Stimulated activated CD8-positive, alpha-beta memory T cell treated with anti-CD3 and anti-CD28 coated beads, Interleukin-2, amount 100 ng/mL, for 1 hour (primary cell): ENCODE data around the gene TMEM225B.
"Not testable (repeated sequence)": the region's sequence is repeated elsewhere in the genome, so short reads cannot be mapped to it uniquely, and the experiment has no call there.

Source experiments
- DNase-seq, 2 donors: peaks; one replicate each; pipeline ENCODE4 v3.0.0-alpha.2; 2020; ENCODE audit warnings: low read depth in 2 of 2

TMEM225B gene, protein sequence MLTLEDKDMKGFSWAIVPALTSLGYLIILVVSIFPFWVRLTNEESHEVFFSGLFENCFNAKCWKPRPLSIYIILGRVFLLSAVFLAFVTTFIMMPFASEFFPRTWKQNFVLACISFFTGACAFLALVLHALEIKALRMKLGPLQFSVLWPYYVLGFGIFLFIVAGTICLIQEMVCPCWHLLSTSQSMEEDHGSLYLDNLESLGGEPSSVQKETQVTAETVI

DNA sequence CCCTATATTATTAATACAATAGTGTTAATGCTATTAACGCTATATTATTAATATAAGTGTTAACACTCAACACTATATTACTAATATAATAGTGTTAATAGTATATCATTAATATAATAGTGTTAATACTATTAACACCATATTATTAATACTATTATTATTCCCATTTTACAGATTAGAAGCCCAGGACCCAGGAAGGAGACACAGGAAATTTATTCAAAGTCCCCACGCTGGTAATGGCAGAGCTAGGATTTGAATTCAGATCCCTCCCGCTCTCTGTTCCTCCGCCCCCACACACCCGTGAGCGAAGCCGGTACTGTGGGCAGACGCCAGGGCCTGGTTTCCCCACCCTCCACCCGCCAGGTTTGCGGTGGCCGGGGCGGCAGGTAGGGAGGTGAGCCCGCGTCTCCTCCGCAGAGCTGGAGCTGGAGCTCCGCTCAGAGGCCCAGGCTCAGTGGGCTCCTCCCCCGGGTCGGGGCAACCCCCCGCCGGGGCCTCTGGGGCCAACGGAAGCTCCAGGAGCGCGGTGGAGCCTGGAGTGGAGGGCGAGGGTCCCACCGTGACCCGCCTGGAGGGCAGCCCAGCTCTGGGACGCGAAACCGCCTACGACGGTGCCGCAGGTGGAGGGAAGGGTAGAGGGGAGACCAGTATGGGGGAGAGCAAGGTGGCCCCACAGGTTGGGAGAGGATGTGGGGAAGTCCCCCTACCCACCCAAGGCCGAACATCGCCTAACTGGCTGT, at the start of gene TMEM225B:
TSS of gene TMEM225B (plus strand) at position 506 of the 740 bp plus-strand sequence. CDS start 6,122 bp downstream, outside the sequence.
- DNase-seq = no peak

DNA sequence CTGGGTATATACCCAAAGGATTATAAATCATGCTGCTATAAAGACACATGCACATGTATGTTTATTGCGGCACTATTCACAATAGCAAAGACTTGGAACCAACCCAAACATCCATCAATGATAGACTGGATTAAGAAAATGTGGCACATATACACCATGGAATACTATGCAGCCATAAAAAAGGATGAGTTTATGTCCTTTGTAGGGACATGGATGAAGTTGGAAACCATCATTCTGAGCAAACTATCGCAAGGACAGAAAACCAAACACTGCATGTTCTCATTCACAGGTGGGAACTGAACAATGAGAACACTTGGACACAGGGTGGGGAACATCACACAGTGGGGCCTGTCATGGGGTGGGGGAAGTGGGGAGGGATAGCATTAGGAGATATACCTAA, 48.5 kb upstream of the TMEM225B start:
- DNase-seq = not testable (repeated sequence)

DNA sequence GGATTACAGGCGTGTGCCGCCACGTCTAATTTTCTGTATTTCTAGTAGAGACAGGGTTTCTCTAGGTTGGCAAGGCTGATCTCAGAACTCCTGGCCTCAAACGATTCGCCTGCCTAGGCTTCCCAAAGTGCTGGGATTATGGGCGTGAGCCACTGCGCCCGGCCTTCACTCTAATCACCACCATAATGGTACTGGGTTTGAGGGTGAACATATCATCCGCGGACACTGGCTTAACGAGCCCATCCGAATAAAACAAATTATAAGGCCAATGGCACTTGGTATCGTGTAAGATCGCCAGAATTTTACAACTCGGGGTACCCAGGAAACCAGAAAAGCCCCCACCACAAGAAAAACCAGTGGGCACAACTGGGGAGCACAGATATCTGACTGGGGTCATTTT, 46.7 kb upstream of the TMEM225B start:
- DNase-seq = no peak

DNA sequence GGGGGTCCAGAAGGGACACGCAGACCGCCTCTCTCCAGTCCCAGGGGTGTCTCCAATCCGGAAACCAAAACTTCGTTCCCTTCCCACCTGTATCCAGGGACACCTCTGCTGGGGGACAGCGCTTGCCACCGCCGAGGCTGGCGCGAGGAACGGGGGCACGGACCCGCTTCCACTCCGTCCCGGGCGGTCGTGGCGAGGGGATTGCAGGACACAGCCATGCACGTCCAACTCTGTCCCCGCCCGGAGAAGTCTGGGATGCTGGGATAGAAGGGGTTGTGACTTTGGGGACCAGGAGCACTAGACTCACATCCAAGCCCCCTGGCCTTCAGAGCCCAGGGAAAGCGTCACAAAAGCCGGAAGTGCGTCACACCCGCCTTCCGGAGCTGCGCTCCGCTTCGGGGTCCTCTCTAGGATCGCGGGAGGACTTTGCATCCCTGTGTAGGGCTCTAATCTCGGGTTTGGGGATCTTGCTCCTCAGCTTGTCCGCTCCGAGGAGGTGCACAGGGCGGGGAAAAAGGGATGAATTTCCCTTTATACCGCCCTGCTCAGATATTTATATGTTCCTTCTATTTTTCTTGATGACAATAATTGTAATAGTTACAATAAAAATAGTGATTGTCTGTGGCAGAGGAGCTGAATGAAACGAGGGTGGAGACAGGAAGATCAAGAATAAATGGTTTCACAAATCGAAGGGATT, 46.2 kb upstream of the TMEM225B start, which contains the start of gene FAM200A:
TSS of gene FAM200A (minus strand) at position 348 of the 697 bp plus-strand sequence. CDS start 3,707 bp downstream, outside the sequence.
- peak; percentile 71 to 75 for DNase-seq

DNA sequence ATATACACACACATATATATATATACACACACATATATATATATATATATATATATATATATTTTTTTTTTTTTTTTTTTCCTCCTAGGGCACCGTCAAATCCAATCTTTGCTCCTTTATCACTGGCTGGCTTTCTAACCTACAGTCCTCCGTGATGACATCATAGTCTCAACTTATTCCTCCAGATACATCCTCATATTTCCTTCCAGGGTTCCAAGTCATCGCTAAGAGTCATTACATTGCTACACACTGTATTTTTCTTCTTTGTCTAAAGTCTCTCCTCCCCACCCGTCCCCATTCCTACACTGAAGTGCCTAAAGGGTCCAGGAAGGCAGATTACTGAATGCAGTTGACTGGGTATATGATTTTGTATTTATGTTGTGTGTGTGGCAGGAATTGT, 45.0 kb upstream of the TMEM225B start:
- DNase-seq = no peak

DNA sequence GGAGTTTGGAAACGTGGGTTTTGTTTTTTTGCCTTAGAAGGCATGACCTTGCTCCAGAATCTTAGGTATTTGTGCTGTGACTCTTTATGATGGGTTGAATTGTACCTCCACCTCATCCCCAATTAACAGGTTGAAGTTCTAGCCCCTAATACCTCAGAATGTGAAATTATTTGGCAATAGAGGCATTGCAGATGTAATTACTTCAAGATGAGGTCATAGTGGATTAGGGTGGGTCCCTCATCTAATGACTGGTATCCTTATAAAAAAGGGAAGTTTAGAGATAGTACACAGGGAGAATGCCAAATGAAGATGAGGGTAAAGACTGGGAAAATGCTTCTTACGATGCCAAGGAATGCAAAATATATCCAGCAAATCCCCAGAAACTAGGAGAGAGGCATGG, 43.1 kb upstream of the TMEM225B start:
- no peak for DNase-seq

DNA sequence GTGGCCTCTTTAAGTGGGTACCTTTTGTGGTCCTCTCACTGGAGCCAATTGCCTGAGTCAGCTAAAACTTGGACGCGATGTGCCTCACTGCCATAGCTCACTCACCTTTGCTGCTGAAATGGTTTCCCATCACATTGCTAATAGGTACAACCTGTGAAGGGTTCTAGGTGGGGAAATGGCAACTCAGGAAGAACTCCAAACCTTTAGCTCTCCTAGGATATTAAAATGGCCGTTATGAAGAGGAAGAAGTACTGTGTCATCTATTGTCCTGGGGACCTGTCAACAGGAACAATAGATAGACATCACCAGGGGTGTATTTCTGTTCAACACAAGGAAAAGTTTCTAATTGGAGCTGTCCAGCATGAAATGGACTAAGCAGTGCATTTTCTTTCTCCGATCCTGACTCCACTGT, 40.9 kb upstream of the TMEM225B start:
- no peak for DNase-seq

DNA sequence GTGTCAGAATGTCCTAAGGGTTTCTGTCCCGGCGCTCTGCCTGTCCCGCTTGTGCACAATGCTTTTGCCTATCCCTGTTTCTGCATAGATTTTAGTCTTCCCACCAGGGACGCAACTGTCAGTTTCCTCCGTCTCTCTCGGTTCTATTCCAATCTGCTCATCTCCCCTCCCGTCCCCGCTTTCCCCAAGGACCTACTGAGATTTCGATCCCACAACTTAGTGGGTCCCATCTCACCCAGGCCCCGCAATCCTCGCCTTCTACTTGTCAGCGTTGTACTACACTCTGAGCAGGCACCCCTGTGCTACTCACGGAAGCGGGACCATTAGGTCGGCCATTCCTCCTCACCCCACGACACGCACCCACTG, 40.1 kb upstream of the TMEM225B start:
- no peak for DNase-seq

DNA sequence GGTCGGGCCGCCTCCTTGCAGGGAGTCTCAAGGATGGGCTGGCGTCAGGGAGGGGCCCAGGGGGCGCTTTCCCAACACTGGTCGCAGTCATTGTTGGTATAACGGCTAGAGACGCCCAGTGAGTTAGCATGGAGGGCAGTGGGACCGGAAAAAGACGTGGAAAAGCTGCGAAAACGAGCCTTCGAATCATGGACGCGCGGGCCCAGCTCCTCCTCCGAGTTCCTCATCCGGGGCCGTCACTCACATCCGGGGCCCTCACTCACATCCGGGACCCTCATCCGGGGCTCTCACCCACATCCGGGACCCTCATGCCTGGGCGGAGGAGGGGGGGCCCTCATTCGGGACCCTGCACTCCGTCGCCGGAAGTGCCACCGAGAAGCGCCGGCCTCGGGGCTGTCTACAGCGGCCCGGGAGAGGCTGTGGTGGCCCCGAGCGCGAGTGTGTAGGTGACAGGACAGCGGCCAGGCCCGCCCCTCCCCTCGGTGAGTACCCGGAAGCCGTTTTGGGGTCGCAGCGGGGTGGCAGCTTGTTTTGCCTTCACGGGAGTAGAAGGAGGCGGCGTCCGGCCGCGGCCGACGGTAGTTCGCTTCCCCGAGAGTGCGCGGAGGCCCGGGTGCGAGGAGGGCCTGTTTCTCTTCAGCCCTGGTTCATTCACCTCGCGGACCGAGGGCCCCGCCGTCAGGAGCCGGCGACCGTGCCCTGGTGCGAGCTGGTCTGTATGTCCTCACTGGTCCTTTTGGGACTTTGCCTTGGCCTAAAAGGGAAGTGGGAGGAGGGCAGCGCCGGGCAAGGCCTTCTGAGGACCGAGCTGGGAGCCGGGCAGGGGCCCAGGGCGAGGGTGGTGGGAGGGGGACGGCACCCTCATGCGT, 39.5 kb upstream of the TMEM225B start, which contains the start of gene ZNF655:
TSS of gene ZNF655 (plus strand) at position 337 of the 869 bp plus-strand sequence. CDS start 1,918 bp downstream, outside the sequence.
- peak; percentile 83 to 89 for DNase-seq

DNA sequence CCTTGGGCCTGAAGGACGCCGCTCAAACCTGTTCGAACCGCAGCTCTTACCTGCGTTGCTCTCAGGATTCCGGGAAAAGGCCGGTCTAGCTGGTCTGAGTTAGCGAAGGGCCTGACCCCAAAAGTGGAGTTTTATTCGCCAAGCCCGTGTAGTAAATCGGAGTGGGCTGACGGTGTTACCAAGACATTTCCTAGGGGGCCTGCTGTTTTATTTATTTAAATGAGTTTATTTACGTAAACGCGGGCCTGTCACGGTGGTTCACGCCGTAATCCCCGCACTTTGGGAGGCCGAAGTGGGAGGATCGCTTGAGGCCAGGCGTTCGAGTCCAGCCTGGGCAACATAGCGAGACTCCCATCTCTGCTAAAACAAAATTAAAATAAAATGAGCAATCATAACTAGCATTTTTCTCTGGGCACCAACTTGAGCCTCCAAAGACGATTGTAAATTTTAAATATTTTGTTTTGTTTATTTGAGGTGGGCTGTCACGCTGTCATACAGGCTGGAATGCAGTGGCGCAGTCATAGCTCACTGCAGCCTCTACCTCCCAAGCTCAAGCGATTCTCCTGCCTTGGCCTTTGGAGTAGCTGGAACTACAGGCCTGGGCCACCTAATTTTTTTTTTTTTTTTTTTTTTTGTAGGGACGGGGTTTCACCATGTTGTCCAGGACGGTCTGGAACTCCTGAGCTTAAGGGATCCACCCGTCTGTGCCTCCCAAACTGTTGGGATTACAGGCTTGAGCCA, 38.7 kb upstream of the TMEM225B start:
- DNase-seq = no peak

DNA sequence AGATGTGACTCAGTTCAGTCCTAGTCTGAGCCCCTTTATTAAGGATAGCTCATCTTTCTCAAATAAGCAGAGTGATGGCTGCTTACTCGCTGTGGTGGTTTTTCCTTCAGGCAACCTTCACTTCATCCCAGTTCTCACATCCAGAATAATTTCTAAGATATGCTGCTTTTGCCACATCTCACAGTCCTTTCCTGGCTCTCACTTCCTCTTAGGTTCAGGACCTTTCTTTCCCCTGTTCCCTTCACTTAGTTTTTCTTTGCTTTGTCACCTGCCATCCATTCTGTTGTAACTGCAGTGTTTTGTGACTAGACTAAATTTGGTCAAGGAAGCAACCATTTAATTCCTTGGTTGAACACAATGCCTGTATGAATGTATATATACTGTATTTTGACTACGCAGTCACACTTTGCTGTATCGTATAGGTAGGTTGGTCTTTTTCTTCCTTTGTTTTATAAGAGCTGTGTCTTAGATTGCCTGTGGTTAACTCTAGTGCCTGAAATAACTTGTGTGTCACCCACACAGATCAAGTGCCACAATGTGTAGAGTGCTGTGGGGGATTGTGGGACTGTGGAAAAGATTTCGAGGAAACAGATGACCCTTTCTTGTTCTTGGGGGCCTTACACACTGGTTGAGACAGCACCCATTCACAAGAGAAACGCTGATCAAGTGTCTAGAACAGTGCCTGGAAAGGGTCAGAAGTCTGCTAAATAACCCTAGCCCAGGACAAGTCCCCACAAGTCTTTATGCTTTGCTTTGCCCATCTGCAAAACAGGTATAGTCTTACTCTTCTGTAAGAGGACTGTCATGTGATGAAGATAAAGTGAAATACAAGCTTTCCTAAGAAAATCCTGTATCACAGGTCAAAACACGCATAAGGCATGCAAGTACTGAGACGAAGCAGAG, 37.0 kb upstream of the TMEM225B start:
- no peak for DNase-seq

DNA sequence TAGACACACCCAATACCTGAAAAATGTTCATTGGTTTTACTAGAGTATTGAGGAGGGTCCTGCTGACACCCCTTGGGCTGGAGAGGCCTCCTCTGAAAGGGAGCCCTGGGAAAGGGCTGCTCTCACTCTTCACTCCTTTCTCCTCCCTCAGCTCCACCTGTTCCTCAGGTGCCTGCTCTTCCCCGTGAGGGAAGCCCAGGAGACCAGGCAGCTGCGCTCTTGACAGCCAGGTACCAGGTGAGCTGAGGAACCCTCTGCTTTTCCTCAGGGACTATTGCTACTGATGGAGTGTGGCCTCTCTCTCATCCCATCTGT, 36.4 kb upstream of the TMEM225B start:
- DNase-seq = no peak

DNA sequence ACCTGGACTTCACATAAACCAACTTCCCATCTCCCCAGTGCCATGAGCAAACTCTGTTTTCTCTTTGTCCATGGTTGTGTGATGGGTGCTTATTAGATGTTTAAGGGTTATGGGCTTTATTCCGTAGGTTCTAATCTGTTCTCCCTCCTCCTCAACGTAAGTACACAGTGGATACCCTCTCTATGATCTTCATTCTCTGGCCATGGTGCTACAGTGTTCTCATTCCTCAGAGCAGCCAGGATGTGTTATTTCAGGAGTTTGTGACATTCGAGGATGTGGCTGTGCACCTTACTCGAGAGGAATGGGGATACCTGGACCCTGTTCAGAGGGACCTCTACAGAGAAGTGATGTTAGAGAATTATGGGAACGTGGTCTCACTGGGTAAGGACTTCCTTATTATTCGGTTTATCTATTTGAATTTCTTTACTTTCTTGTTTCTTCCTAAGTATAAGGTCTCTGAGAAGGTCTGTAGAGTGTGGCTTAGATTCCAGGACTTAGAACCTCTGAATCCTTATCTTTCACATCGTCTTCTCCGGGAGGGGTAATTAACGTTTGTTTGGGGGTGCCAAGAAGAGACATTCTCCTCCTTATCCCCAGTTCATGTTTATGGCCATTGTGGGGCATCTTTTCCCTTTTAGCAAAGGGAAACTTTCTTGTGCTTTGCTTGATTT, 35.8 kb upstream of the TMEM225B start:
- no peak for DNase-seq

DNA sequence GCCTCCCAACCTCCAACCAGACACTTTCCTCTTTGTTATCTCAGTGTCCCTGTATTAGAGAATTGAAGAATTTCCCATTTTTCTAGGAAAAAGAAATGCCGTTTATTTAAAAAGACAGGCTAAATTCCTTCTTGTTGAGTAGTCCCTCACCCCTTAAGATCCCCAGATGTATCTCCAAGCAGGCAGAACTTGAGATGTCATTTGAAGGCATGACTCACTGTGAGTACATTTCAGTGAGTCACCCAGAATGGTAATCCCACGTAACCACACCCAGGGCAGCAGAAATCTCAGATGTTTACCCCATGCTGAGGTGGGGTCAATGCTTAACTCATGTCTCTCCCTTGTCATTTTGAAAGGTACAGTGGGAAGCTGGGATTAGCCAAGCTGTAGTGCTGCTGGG, 35.2 kb upstream of the TMEM225B start:
- DNase-seq = no peak

DNA sequence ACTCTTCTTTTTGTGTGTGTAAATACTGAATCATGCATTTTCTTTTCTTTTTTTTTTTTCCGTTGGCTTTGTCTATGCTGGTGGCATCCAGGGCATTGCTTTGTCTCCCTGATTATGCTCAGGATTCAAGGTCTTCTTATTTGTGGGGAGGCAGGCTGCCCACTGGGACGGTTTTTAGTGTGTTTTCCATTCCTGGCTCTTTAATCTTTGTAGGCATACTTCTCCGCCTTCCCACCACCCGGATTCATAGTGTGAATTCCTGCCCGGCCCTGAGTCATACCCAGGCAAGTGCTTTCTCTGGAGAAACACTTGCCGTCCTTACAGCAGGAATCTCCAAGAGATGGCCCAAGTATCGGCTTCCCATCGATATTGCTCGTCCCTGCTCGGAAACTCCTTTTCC, 34.4 kb upstream of the TMEM225B start:
- no peak for DNase-seq

DNA sequence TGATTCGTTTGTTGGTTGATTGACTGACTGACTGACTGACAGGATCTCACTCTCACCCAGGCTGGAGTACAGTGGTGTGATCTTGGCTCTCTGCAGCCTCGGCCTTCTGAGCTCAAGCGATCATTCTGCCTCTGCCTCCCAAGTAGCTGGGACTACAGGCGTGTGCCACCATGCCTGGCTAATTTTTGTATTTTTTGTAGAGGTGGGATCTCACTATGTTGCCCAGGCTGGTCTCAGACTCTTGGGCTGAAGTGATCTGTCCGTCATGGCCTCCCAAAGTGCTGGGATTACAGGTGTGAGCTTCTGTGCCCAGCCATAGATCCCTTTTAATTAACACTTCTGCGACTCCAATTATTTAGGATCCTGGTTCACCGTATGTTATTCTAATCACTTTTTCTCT, 29.3 kb upstream of the TMEM225B start:
- DNase-seq = not testable (repeated sequence)

DNA sequence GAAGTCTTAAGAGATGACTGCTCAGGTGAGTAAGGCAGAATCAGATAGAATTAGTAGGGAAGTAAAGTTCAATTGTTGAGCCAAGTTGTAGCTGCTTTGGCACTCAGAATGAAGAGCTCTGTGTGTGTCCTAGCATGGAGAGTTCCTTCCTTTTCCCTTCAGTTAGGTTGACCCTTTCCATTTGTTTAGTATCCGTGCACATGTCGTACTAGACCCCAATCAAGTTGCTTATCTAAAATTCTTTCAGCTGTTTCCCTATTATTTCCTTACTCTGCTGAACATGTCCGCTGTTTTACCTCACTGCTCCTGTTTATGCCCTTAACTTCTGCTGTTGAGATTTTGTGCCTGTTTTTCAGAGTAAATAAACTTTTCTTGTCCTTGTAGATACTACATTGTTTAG, 26.3 kb upstream of the TMEM225B start:
- DNase-seq = no peak

DNA sequence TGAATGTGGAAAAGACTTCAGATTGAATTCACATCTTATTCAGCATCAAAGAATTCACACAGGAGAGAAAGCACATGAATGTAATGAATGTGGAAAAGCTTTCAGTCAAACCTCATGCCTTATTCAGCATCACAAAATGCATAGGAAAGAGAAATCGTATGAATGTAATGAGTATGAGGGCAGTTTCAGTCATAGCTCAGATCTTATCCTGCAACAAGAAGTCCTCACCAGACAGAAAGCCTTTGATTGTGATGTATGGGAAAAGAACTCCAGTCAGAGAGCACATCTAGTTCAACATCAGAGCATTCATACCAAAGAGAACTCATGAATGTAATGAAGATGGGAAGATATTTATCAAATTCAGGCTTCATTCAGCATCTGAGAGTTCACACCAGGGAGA, 24.8 kb upstream of the TMEM225B start:
- no peak for DNase-seq

DNA sequence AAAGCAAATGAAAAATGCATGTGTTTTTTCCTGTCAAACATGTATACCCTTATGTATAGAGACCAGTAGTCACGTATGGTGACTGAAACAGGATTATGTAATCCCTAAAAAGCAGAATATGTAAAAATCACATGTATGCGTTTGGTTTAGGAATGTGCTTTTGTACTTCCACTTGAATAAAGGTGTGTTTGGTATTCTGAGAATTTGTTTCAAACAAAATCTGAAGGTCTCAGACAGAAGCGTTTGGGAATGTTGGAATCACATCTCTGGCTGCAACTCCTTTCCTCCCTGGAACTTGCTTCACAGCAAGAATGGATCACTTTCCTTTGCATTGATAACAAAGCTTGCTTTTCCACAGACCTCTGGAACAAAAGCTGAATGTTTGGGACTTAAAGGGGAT, 21.8 kb upstream of the TMEM225B start:
- DNase-seq = no peak
